Measurements from ENCODE around the gene FOXI3. TPM values are rescaled to one million over a fixed set of nuclear protein-coding genes. Genes with fewer than 3 reads are reported as not detected.

FOXI3 gene
- total and polyA plus RNA-seq, 2 experiments from 2014 or later: 0.71 to 13.3 TPM

GRCh38 chr2:88398180-88398579 is 54.3 kb downstream of the FOXI3 start (continued):
- TF ChIP-seq, protein P1, sequence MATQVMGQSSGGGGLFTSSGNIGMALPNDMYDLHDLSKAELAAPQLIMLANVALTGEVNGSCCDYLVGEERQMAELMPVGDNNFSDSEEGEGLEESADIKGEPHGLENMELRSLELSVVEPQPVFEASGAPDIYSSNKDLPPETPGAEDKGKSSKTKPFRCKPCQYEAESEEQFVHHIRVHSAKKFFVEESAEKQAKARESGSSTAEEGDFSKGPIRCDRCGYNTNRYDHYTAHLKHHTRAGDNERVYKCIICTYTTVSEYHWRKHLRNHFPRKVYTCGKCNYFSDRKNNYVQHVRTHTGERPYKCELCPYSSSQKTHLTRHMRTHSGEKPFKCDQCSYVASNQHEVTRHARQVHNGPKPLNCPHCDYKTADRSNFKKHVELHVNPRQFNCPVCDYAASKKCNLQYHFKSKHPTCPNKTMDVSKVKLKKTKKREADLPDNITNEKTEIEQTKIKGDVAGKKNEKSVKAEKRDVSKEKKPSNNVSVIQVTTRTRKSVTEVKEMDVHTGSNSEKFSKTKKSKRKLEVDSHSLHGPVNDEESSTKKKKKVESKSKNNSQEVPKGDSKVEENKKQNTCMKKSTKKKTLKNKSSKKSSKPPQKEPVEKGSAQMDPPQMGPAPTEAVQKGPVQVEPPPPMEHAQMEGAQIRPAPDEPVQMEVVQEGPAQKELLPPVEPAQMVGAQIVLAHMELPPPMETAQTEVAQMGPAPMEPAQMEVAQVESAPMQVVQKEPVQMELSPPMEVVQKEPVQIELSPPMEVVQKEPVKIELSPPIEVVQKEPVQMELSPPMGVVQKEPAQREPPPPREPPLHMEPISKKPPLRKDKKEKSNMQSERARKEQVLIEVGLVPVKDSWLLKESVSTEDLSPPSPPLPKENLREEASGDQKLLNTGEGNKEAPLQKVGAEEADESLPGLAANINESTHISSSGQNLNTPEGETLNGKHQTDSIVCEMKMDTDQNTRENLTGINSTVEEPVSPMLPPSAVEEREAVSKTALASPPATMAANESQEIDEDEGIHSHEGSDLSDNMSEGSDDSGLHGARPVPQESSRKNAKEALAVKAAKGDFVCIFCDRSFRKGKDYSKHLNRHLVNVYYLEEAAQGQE (IDR thresholded peaks at IDR 0.05; ENCODE audit: unreplicated experiment): no peak

Small RNA genes lying within 50 kb of the gene (small RNA-seq; reads per million reads assigned to genes)
- gene RNU6-1007P (ENCODE audit: low replicate concordance): not detected

Other genes with a start within 250 kb of the FOXI3 start
- 23.2 and 24.2 TPM in 2 replicates for gene EIF2AK3, start 174.8 kb upstream of the FOXI3 start, total RNA-seq (2014; rRNA removed; shearing (Covaris generic))
- 4.3 and 5.9 TPM in 2 replicates for gene EIF2AK3, start 174.8 kb upstream of the FOXI3 start, polyA plus RNA-seq (2016; fragmentation: Nextera tagmentation; extraction: Ambion mirVana)
- gene RPIA, start 239.0 kb upstream of the FOXI3 start, total RNA-seq (2014; rRNA removed; shearing (Covaris generic)): 15.2 and 18.8 TPM in 2 replicates
- 22.0 and 22.5 TPM in 2 replicates for gene RPIA, start 239.0 kb upstream of the FOXI3 start, polyA plus RNA-seq (2016; fragmentation: Nextera tagmentation; extraction: Ambion mirVana)

Data from GM23338 (cell line).